Adrenal gland (tissue), 12 donors: Measurements from ENCODE around the gene GDF10. TPM values are rescaled to one million over a fixed set of nuclear protein-coding genes. Genes with fewer than 3 reads are reported as not detected.

Experiments used
- DNase-seq, 7 donors: peaks; one replicate each; pipeline ENCODE4 v3.0.0-alpha.2; 2019 to 2020
- H3K27ac ChIP-seq, 5 donors: fragments of 200-600 bp; sonication (generic) in 4 of 5; 1 replicate in 3 of 5; 2 replicates in 2 of 5; pipeline versions ENCODE4 v1.5.1 to v1.8.0; 2016 to 2020; ENCODE audit warnings: mild to moderate bottlenecking in 1 of 5
- H3K27me3 ChIP-seq: fragments of 200-600 bp; 2 replicates; pipeline ENCODE4 v1.8.0; 2021
- H3K36me3 ChIP-seq, 2 donors: fragments of 200-600 bp; replicated peaks in 1 of 2; 1 replicate in 1 of 2; 2 replicates in 1 of 2; pipeline versions ENCODE4 v1.5.1 to v1.8.0; 2018 to 2022
- H3K4me1 ChIP-seq, 2 donors: fragments of 200-600 bp; replicated peaks in 1 of 2; 1 replicate in 1 of 2; 2 replicates in 1 of 2; pipeline versions ENCODE4 v1.5.1 to v1.8.0; 2018 to 2021
- H3K4me3 ChIP-seq, 4 donors: fragments of 200-600 bp; sonication (generic) in 3 of 4; one replicate each; pipeline ENCODE4 v1.5.1; 2016 to 2018
- H3K9me3 ChIP-seq, 3 donors: fragments of 200-600 bp; sonication (generic) in 1 of 3; replicated peaks in 1 of 3; 1 replicate in 2 of 3; 2 replicates in 1 of 3; pipeline versions ENCODE4 v1.5.1 to v1.8.0; 2016 to 2021
- POLR2A ChIP-seq, 2 donors: fragments of 450-650 bp; IDR thresholded peaks; one replicate each; pipeline ENCODE4 v1.6.1; 2017; ENCODE audit warnings: antibody characterized with exemption in 2 of 2, mild to moderate bottlenecking in 2 of 2, moderate library complexity in 1 of 2
- WGBS, 4 donors: extraction: QIAGEN DNeasy Blood & Tissue Kit in 2 of 4; methylation state at CpG; one replicate each; pipeline versions ENCODE4 v1.1.5 to v1.1.7; 2013 to 2017; 5-methylcytosine and 5-hydroxymethylcytosine counted together
- intact Hi-C, 2 donors: fragments of 100-400 bp; cut with DNase I; formaldehyde crosslinking; loops; one replicate each; pipeline versions ENCODE4 v1.14.1 to v1.15.0; 2022 to 2023
- polyA plus RNA-seq, 3 donors: library from polyadenylated mRNA; stranded (reverse); fragments of 200-250 nt in 2 of 3; fragments of 350-450 nt in 1 of 3; fragmentation: Illumina TruSeq in 1 of 3; extraction: RNeasy Lipid Tissue Mini Kit (QIAGEN cat#74804) in 1 of 3; gene quantifications; one replicate each; pipeline ENCODE4 v1.2.3, GENCODE V29; 2013 to 2014
- total RNA-seq, 9 donors: library from RNA; depleted of rRNA in 4 of 9; stranded (reverse); fragments of >200 nt in 4 of 9; fragments of 120-200 nt in 1 of 9; fragmentation: NEBNext Ultra II Directional in 1 of 9; extraction: Animal tissue kit (Norgen Biotek cat#: 25700) in 1 of 9; gene quantifications; one replicate each; pipeline versions ENCODE4 v1.1.0 to v1.2.4, GENCODE V29; 2013 to 2023
- TF ChIP-seq, protein P1 (sequence below), 6 experiments: fragments of 450-650 bp in 4 of 6; fragments of 200-600 bp in 2 of 6; sonication (generic) in 1 of 6; IDR thresholded peaks; 1 replicate in 5 of 6; 2 replicates in 1 of 6; pipeline versions ENCODE4 v1.5.1 to v1.8.0; 2016 to 2021; ENCODE audit warnings: antibody characterized with exemption in 6 of 6, mild to moderate bottlenecking in 2 of 6, moderate library complexity in 1 of 6
- donor health status: healthy with polysubstance abuse.
- donor health status: Bipolar disorder and iron deficiency.
- donor health status: DM: yes; HTN: yes; CAD: no.
- donor health status: DM: no; HTN: no; CAD: no.
- donor health status: DM: no; HTN: no; CAD: no.
- donor health status: DM: yes; HTN: yes; CAD: no.

Gene GDF10
- total and polyA plus RNA-seq, 12 donors: 0.06 to 8.5 (median 1.2) TPM; not detected in 1

DNA sequence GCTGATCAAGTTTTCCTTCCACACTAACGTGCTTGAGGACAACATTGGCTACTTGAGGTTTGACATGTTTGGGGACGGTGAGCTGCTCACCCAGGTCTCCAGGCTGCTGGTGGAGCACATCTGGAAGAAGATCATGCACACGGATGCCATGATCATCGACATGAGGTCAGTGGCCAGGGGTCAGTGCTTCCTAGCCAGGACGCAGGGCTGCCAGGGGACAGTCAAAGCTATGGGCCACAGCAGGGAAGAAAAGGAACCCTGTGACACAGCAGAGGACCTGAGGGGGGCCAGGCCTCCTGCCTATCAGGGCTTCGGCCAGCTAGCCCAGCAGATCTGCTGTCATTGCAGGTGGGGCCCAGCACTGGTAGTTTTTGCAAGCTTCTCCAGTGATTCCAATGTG, 53.4 kb downstream of the GDF10 start:
- H3K27me3 ChIP-seq: no peaks in the 10 kb centered on the region
- H3K4me1 ChIP-seq: no peaks in the 10 kb centered on the region
- intact Hi-C loops: no loop called here
- no peak for DNase-seq
- no peaks in the 10 kb centered on the region for H3K36me3 ChIP-seq
- H3K9me3 ChIP-seq: no peaks in the 10 kb centered on the region
- H3K4me3 ChIP-seq: no peak overlapping the region
- WGBS, 4 donors: 82 to 97% (median 91%) methylated on average over 3 to 6 of the region's 6 CpGs
- H3K27ac ChIP-seq: no peak overlapping the region
- TF ChIP-seq POLR2A (IDR thresholded peaks at IDR 0.05): no peak
- TF ChIP-seq, protein P1, sequence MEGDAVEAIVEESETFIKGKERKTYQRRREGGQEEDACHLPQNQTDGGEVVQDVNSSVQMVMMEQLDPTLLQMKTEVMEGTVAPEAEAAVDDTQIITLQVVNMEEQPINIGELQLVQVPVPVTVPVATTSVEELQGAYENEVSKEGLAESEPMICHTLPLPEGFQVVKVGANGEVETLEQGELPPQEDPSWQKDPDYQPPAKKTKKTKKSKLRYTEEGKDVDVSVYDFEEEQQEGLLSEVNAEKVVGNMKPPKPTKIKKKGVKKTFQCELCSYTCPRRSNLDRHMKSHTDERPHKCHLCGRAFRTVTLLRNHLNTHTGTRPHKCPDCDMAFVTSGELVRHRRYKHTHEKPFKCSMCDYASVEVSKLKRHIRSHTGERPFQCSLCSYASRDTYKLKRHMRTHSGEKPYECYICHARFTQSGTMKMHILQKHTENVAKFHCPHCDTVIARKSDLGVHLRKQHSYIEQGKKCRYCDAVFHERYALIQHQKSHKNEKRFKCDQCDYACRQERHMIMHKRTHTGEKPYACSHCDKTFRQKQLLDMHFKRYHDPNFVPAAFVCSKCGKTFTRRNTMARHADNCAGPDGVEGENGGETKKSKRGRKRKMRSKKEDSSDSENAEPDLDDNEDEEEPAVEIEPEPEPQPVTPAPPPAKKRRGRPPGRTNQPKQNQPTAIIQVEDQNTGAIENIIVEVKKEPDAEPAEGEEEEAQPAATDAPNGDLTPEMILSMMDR (IDR thresholded peaks at IDR 0.05): no peak

DNA sequence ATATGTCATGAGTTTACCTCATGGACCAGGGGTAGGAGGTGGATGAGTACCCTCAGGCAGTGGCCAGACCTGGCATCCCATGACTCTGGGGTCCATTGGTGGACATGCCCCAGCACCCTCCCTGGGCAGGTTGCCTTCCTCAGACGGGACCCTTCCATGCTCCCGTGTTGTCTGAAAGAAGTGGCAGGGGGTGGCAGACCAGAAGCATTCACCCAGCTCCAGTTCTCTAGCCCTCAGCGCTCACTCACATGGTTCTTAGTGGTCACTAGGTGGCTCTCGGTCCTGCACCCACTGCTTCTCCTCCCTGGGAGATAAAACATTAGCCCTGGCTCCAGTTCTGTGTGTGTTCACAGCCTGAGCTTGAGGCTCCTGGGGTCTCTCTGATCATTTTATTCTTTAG, 54.2 kb downstream of the GDF10 start:
- Histone ChIP-seq H3K27me3 (no peaks in the 10 kb centered on the region), H3K4me3 (no peak overlapping the region), H3K4me1 (no peaks in the 10 kb centered on the region), H3K9me3 (no peaks in the 10 kb centered on the region), H3K36me3 (no peaks in the 10 kb centered on the region), H3K27ac (no peak overlapping the region)
- no peak for DNase-seq
- WGBS, 4 donors: 75 to 79% (median 76%) methylated on average over 2 to 4 of the region's 4 CpGs; no CpG with 5 or more reads in 1 of the 4 donors
- TF ChIP-seq, protein P1 (IDR thresholded peaks at IDR 0.05): no peak
- TF ChIP-seq POLR2A (IDR thresholded peaks at IDR 0.05): no peak
- intact Hi-C loops: no loop called here

GRCh38 chr10:47354900-47355299, 54.9 kb downstream of the GDF10 start:
- DNase-seq: no peak
- H3K27ac ChIP-seq: no peak overlapping the region
- TF ChIP-seq, protein P1 (IDR thresholded peaks at IDR 0.05): no peak
- no peak for TF ChIP-seq POLR2A (IDR thresholded peaks at IDR 0.05)
- 72 to 96% (median 81%) methylated on average over 1 of the region's 1 CpG for WGBS, 4 donors
- H3K4me3 ChIP-seq: no peak overlapping the region
- H3K36me3 ChIP-seq: no peaks in the 10 kb centered on the region
- H3K27me3 ChIP-seq: no peaks in the 10 kb centered on the region
- intact Hi-C loops: no loop called here
- H3K9me3 ChIP-seq: no peaks in the 10 kb centered on the region
- no peaks in the 10 kb centered on the region for H3K4me1 ChIP-seq

- H3K27ac ChIP-seq: no peak overlapping the region
- TF ChIP-seq, protein P1 (IDR thresholded peaks at IDR 0.05): no peak
- TF ChIP-seq POLR2A (IDR thresholded peaks at IDR 0.05): no peak
- WGBS, 4 donors: 67 to 84% (median 82%) methylated on average over 5 of the region's 5 CpGs
These were observed 56.7 kb downstream of the GDF10 start for GRCh38 chr10:47356708-47357107.

More at GRCh38 chr10:47356708-47357107, 56.7 kb downstream of the GDF10 start:
- no peak overlapping the region for H3K4me3 ChIP-seq
- intact Hi-C loops: no loop called here
- no peaks in the 10 kb centered on the region for H3K36me3 ChIP-seq
- no peak for DNase-seq
- no peaks in the 10 kb centered on the region for H3K4me1 ChIP-seq
- H3K27me3 ChIP-seq: no peaks in the 10 kb centered on the region
- H3K9me3 ChIP-seq: no peaks in the 10 kb centered on the region
